Activated naive CD8-positive, alpha-beta T cell treated with anti-CD3 and anti-CD28 coated beads for 36 hours (primary cell): Measurements from ENCODE around the gene A2ML1. TPM values are rescaled to one million over a fixed set of nuclear protein-coding genes. Genes with fewer than 3 reads are reported as not detected.
"Not testable (repeated sequence)": the region's sequence is repeated elsewhere in the genome, so short reads cannot be mapped to it uniquely, and the experiment has no call there.

Source experiments
- DNase-seq: peaks from one replicate; pipeline ENCODE4 v3.0.0; 2021
- H3K27ac Mint-ChIP-seq: one replicate; pipeline ENCODE4 v1.8.0; 2022; ENCODE audit warnings: mild to moderate bottlenecking, moderate library complexity, mixed read lengths
- H3K27me3 Mint-ChIP-seq: one replicate; pipeline ENCODE4 v1.8.0; 2022; ENCODE audit warnings: mild to moderate bottlenecking, mixed read lengths
- H3K36me3 Mint-ChIP-seq: one replicate; pipeline ENCODE4 v1.8.0; 2021; ENCODE audit warnings: mild to moderate bottlenecking, mixed read lengths
- H3K4me1 Mint-ChIP-seq: one replicate; pipeline ENCODE4 v1.8.0; 2021; ENCODE audit warnings: mixed read lengths
- H3K4me3 Mint-ChIP-seq: one replicate; pipeline ENCODE4 v1.8.0; 2022; ENCODE audit warnings: mild to moderate bottlenecking, moderate library complexity, mixed read lengths
- H3K9me3 Mint-ChIP-seq: one replicate; pipeline ENCODE4 v1.8.0; 2022; ENCODE audit warnings: mixed read lengths
- total RNA-seq, 2 experiments: library from RNA; stranded (reverse); gene quantifications; one replicate each; pipeline ENCODE4 v1.2.3, GENCODE V29; 2021

The A2ML1 gene
- total RNA-seq, 2 experiments from 2014 or later: not detected

DNA sequence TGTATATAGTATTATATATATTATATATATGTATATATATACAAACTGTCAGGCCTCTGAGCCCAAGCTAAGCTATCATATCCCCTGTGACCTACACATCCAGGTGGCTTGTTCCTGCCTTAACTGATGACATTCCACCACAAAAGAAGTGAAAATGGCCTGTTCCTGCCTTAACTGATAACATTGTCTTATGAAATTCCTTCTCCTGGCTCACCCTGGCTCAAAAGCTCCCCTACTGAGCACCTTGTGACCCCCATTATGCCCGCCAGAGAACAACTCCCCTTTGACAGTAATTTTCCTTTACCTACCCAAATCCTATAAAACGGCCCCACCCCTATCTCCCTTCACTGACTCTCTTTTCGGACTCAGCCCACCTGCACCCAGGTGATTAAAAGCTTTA is 17.6 kb upstream of the A2ML1 start:
- H3K9me3 Mint-ChIP-seq, H3K4me1 Mint-ChIP-seq, DNase-seq, H3K4me3 Mint-ChIP-seq, H3K27ac Mint-ChIP-seq, H3K36me3 Mint-ChIP-seq, H3K27me3 Mint-ChIP-seq: not testable (repeated sequence)

DNA sequence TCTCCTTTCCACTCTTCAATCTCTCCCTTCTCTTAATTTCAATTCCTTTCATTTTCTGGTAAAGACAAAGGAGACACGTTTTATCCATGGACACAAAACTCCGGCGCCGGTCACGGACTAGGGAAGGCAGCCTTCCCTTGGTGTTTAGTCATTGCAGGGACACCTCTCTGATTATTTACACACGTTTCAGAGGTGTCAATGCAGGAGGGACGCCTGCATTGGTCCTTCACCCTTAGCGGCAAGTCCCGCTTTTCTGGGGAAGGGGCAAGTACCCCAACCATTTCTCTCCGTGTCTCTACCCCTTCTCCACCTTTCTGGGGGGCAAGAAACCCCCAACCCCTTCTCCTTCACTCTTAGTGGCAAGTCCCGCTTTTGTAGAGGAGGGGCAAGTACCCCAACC is 16.9 kb upstream of the A2ML1 start:
- H3K27me3 Mint-ChIP-seq, H3K4me1 Mint-ChIP-seq, H3K9me3 Mint-ChIP-seq, DNase-seq, H3K27ac Mint-ChIP-seq, H3K4me3 Mint-ChIP-seq, H3K36me3 Mint-ChIP-seq: not testable (repeated sequence)

DNA sequence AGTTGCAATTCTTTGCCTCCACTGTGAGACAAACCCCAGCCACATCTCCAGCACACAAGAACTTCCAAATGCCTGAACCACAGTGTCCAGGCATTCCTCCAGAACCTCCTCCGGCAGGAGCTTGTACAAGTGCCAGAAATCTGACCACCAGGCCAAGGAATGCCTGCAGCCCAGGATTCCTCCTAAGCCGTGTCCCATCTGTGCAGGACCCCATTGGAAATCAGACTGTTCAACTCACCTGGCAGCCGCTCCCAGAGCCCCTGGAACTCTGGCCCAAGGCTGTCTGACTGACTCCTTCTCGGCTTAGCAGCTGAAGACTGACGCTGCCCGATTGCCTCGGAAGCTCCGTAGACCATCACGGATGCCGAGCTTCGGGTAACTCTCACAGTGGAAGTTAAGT is 15.3 kb upstream of the A2ML1 start:
- H3K36me3 Mint-ChIP-seq, DNase-seq, H3K27me3 Mint-ChIP-seq, H3K4me1 Mint-ChIP-seq, H3K4me3 Mint-ChIP-seq, H3K27ac Mint-ChIP-seq, H3K9me3 Mint-ChIP-seq: not testable (repeated sequence)

DNA sequence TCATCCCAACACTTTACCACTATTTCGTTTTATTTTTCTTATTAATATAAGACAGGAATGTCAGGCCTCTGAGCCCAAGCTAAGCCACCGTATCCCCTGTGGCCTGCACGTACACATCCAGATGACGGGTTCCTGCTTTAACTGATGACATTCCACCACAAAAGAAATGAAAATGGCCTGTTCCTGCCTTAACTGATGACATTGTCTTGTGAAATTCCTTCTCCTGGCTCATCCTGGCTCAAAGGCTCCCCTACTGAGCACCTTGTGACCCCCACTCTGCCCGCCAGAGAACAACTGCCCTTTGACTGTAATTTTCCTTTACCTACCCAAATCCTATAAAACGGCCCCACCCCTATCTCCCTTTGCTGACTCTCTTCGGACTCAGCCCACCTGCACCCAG is 12.3 kb upstream of the A2ML1 start:
- DNase-seq, H3K27ac Mint-ChIP-seq, H3K27me3 Mint-ChIP-seq, H3K9me3 Mint-ChIP-seq, H3K4me3 Mint-ChIP-seq, H3K4me1 Mint-ChIP-seq, H3K36me3 Mint-ChIP-seq: not testable (repeated sequence)

DNA sequence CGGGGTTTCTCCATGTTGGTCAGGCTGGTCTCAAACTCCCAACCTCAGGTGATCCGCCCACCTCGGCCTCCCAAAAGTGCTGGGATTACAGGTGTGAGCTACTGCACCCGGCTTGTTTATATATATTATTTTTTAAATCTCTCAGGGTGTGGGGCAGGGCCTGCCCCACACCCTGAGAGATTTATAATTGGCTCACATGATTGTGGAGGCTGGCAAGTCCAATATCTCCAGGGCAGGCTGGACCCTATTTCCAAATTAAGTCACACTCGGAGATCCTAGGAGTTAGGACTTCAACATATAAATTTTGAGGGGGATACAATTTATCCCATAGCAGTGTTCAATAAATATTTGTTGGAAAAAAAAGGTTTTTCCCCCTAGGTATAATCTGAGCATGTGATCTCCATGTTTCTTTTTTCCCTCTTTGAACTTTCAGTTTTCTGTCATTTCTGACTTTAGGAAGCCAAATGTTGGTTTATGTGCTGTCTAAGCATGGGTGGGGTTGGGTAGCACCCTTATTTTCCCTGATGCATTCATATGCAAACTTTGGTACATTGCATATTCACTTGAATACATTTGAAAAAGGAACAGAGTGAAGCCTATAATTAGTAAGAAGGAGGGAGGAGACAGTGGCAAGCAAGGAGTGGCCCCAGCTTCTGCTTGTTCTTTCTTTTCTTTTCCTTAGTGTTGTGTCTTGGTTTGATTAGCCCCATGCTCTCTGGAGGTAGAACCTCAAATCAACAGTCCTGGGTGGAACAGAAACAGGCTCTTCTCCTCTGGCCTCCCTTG is 8.7 kb upstream of the A2ML1 start:
- Mint-ChIP-seq H3K4me3 (no peak overlapping the region), H3K27ac (no peak overlapping the region), H3K27me3 (no peaks in the 10 kb centered on the region)

DNA sequence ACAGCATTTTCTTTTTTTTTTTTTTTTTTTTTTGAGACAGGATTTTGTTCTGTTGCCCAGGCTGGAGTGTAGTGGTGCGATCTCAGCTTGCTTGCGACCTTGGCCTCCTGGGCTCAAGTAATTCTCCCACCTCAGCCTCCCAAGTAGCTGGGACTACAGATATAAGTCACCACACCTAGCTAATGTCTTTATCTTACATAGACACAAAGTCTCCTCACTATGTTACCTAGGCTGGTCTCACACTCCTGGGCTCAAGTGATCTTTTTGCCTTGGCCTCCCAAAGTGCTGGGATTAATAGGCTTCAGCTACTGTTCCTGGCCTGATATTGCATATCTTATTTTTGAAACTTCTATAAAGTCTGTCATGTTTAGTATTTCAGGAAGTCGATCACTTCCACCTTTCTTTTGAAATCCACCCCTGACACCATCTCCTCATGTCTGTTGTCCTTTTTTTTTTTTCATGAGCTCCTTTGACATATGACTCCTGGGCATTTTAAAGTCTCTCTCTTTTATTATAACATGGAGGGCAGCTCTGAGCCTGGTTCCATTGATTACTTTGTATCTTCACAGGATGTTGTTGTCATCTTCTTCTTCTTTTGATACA is 5.9 kb upstream of the A2ML1 start:
- DNase-seq: no peak
- no peaks in the 10 kb centered on the region for H3K27me3 Mint-ChIP-seq
- no peaks in the 10 kb centered on the region for H3K9me3 Mint-ChIP-seq
- no peaks in the 10 kb centered on the region for H3K36me3 Mint-ChIP-seq
- no peaks in the 10 kb centered on the region for H3K4me1 Mint-ChIP-seq
- no peak overlapping the region for H3K27ac Mint-ChIP-seq
- no peak overlapping the region for H3K4me3 Mint-ChIP-seq

More for the DNA sequence above, 8.7 kb upstream of the A2ML1 start:
- H3K36me3 Mint-ChIP-seq: no peaks in the 10 kb centered on the region
- H3K9me3 Mint-ChIP-seq: no peaks in the 10 kb centered on the region
- DNase-seq: no peak
- H3K4me1 Mint-ChIP-seq: no peaks in the 10 kb centered on the region

DNA sequence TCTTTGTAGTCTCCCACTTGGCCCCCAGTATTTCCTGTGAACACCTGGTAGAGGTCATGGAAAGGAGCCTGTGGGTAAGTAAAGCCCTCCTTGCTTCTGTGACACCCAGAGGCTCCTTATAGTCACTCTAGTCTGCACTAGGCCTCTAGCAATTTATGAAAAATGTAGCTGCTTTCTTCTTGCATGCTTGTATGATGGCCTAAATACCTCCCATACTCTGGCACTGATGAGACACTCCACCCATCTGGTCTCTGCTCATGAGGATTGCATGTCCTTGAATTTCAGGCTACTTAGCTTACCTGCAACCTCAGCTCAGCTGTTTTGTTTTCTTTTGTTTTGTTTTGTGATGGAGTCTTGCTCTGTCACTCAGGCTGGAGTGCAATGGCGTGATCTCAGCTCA is 4.6 kb upstream of the A2ML1 start:
- no peak for DNase-seq
- no peaks in the 10 kb centered on the region for H3K36me3 Mint-ChIP-seq
- no peaks in the 10 kb centered on the region for H3K4me1 Mint-ChIP-seq
- no peaks in the 10 kb centered on the region for H3K27me3 Mint-ChIP-seq
- H3K4me3 Mint-ChIP-seq: no peak overlapping the region
- no peaks in the 10 kb centered on the region for H3K9me3 Mint-ChIP-seq
- no peak overlapping the region for H3K27ac Mint-ChIP-seq

DNA sequence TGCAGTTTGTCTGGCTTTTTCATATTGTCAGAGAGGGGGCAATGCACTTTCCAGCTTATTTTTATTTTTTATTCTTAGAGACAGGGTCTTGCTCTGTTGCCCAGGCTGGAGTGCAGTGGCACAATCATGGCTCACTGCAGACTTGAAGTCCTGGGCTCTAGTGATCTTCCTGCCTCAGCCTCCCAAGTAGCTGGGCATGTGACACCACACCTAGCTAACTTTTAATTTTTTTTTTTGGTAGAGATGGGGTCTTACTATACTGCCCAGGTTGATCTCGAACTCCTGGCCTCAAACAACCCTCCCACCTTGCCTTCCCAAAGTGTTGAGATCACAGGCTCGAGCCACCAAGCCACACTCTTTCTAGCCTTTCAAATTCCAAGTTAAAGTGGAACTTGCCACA is 3.9 kb upstream of the A2ML1 start:
- H3K27ac Mint-ChIP-seq: no peak overlapping the region
- DNase-seq: no peak
- H3K9me3 Mint-ChIP-seq: no peaks in the 10 kb centered on the region
- H3K27me3 Mint-ChIP-seq: peaks cover under 1% of the 10 kb centered on the region
- H3K36me3 Mint-ChIP-seq: no peaks in the 10 kb centered on the region
- no peak overlapping the region for H3K4me3 Mint-ChIP-seq
- H3K4me1 Mint-ChIP-seq: no peaks in the 10 kb centered on the region

DNA sequence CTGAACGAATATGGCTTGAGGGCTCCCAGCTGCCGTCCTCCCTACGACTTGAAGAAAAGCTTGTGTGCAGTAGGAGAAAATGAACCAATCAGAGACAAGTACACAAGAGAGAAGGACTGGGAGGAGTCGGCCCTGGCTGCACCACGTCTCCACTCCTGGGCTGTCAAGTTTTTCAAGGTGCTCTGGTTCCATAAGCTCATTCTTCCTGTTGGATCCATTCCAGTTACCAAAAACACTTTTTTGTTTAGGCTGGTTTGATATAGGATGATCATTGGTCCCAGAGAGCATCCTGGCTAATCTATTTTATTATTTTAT is 2.8 kb upstream of the A2ML1 start:
- Mint-ChIP-seq H3K4me3 (no peak overlapping the region), H3K27ac (no peak overlapping the region), H3K27me3 (peaks cover 6% of the 10 kb centered on the region), H3K36me3 (no peaks in the 10 kb centered on the region), H3K9me3 (no peaks in the 10 kb centered on the region), H3K4me1 (no peaks in the 10 kb centered on the region)
- DNase-seq: no peak

DNA sequence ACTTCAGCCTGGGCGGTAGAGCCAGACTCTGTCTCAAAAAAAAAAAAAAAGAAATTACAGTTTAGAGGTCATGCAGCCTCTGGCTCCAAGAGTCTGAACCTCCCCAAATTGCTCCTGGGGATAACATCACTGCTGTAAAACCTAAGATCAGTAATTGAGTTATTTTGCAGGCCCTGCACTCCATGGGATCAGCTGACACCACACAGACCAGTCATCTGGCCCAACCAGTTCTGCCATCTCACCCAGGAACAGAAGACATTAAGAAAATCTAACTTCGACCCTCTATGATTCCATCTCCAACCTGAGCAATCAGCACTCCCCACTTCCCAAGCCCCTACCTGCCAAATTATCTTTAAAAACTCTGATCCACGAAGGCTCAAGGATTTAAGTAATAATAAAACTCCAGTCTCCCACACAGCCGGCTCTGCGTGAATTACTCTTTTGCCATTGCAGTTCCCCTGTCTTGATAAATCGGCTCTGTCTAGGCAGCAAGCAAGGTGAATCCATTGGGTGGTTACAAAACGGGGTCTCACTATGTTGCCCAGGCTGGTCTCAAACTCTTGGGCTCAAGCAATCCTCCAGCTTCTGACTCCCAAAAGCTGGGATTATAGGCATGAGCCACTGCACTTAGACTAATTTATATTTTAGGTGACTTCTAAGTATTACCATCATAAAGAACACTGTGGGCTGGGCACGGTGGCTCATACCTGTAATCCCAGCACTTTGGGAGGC is 1.6 kb upstream of the A2ML1 start:
- not testable (repeated sequence) for H3K36me3 Mint-ChIP-seq, H3K4me1 Mint-ChIP-seq

DNA sequence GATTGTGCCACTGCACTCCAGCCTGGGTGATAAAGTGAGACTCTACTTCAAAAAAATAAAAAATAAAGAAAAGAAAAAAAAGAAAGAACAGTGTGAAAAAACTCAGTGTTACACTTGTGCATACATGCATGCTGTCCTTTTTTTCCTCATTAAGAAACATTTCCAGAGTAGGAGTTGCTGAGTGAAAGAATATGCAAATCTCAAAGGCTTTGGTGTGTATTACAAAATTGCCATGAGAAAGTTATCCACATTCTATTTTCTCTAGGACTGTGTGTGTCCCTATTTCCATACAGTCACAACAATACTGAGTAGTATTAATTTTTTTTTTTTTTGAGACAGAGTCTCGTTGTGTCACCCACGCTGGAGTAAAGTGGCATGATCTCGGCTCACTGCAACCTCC is 830 bp upstream of the A2ML1 start:
- H3K9me3 Mint-ChIP-seq: peaks cover 5% of the 10 kb centered on the region
- H3K4me1 Mint-ChIP-seq: no peaks in the 10 kb centered on the region
- H3K4me3 Mint-ChIP-seq: no peak overlapping the region
- H3K27ac Mint-ChIP-seq: no peak overlapping the region
- no peak for DNase-seq
- peaks cover 6% of the 10 kb centered on the region for H3K27me3 Mint-ChIP-seq
- no peaks in the 10 kb centered on the region for H3K36me3 Mint-ChIP-seq

More for the DNA sequence above, 1.6 kb upstream of the A2ML1 start:
- H3K27ac Mint-ChIP-seq, H3K9me3 Mint-ChIP-seq, H3K27me3 Mint-ChIP-seq, DNase-seq, H3K4me3 Mint-ChIP-seq: not testable (repeated sequence)

DNA sequence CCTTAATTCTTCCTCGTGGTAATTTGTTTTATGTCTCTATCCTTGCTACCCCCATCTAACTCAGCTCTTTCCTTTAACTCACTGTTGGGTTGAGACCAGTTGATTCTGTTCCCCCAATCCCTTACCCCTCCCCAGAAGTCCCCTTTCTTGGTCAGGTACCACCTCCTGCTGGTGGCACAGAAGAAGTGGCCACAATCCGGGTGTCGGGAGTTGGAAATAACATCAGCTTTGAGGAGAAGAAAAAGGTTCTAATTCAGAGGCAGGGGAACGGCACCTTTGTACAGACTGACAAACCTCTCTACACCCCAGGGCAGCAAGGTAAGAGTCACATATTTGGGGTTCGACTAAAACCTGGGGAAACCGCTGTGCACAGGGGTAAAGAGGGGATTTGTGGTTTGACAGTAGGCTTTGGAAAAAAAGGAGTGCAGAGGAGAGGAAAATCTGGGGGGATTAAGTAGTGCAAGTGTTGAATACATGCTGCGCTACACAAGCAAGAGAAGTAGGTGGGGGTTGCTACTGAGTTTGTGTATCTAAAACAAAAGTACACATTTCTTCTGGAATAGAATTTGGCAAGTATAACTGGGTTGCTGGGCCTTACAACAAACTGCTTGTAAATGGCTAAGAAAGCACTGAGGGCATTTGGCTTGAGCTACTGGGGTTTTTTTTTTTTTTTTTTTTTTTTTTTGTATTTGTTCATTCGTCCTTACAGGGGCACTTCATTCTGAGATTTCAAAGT is 1.3 kb downstream of the A2ML1 start:
- peaks cover 4% of the 10 kb centered on the region for H3K4me1 Mint-ChIP-seq
- no peaks in the 10 kb centered on the region for H3K36me3 Mint-ChIP-seq
- DNase-seq: no peak
- no peak overlapping the region for H3K27ac Mint-ChIP-seq
- peaks cover 6% of the 10 kb centered on the region for H3K9me3 Mint-ChIP-seq
- H3K4me3 Mint-ChIP-seq: no peak overlapping the region
- peaks cover 6% of the 10 kb centered on the region for H3K27me3 Mint-ChIP-seq

DNA sequence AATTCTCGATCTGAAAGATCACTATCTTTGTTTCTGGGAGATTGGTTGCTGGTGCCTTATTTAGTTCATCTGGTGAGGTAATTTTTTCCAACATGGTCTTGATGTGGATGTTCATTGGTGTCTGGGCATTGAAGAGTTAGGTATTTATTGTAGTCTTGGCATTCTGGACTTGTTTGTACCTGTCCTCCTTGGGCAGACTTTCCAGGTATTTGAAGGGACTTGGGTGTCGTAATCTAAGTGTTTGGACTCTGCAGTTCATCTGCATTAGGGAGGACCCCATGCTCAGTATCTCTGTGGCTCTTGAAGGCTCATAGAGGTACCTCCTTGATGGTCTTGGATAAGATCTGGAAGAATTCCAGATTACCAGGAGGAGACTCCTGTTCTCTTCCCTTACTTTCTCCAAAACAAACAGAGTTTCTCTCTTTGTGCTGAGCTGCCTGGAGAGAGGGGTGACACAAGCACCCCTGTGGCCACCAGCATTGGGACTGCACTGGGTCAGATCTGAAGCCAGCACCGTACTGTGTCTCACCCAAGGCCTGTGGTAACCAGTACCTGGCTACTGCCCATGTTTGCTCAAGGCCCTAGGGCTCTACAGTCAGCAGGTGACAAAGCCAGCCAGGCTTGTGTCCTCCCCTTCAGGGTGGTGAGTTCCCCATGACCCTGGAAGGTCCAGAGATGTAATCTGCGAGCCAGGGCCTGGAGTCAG is 5.3 kb downstream of the A2ML1 start:
- H3K9me3 Mint-ChIP-seq: peaks cover 6% of the 10 kb centered on the region
- H3K27ac Mint-ChIP-seq: no peak overlapping the region
- no peak overlapping the region for H3K4me3 Mint-ChIP-seq
- DNase-seq: no peak
- H3K27me3 Mint-ChIP-seq: peaks cover 10% of the 10 kb centered on the region
- H3K36me3 Mint-ChIP-seq: no peaks in the 10 kb centered on the region
- peaks cover 4% of the 10 kb centered on the region for H3K4me1 Mint-ChIP-seq

DNA sequence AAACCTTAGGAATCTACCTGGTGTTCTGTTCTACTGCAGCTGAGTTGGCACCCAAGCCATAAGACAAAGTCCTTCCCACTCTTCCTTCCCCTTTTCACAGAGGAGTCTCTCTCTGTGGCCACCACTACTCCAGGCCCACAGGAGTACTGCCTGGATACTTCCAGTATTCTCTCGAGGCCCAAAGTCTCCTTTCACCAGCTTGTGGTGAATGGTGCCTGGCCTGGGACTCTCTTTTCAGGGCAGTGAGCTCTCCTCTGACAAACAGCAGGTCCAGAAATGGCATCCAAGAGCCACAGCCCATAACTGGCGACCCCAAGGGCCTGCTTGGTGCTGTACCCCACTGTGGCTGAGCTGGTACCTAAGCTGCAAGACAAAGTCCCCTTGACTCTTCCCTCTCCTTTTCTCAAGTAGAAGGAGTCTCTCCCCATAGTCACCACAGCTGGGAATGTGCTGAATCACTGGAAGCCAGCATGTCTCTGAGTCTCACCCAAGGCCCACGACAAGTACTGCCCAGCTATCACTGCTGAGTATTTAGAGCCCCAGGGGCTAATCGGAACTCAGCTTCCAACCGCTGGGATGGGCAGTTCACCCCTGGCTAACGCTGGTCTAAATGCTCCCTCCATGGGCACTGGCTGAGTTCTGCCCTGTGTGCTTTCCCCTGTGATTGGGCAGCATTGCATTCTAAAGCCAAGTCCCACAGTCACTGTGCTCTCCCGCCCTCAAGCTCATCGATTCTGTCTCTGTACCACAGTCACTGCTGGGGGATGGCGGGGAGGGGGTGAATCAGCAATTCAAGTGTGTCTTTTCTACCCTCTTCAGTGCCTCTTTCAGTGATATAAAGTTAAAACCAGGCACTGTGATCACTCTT is 6.1 kb downstream of the A2ML1 start:
- Mint-ChIP-seq H3K36me3 (no peaks in the 10 kb centered on the region), H3K9me3 (peaks cover 6% of the 10 kb centered on the region), H3K4me3 (no peak overlapping the region), H3K27ac (no peak overlapping the region), H3K27me3 (peaks cover 9% of the 10 kb centered on the region), H3K4me1 (peaks cover 4% of the 10 kb centered on the region)
- no peak for DNase-seq
